GM13977 (cell line): ENCODE data around the gene RBM18.

Source experiments
- DNase-seq: peaks from one replicate; pipeline ENCODE4 v3.0.0; 2012; ENCODE audit warnings: low spot score
- CTCF ChIP-seq: IDR thresholded peaks from 2 replicates; pipeline ENCODE4 v1.5.1; 2012; ENCODE audit warnings: mild to moderate bottlenecking, control low read depth; ENCODE audit not compliant: insufficient read depth; ENCODE audit errors: extremely low read depth, missing control alignments
- in situ Hi-C: fragments of 300-500 bp; cut with MboI; formaldehyde crosslinking; loops from one replicate; pipeline ENCODE4 v1.12.0; 2022; ENCODE audit warnings: low sequenced_read_pairs, low pct_unique_long_range_greater_than_20kb, mixed read lengths, inconsistent platforms; ENCODE audit not compliant: unreplicated experiment

RBM18 gene

GRCh38 chr9:122277285-122277897 lies 12.8 kb upstream of the RBM18 start:
- in situ Hi-C loops: no loop called here
- DNase-seq: no peak
- TF ChIP-seq CTCF: no peak

DNA sequence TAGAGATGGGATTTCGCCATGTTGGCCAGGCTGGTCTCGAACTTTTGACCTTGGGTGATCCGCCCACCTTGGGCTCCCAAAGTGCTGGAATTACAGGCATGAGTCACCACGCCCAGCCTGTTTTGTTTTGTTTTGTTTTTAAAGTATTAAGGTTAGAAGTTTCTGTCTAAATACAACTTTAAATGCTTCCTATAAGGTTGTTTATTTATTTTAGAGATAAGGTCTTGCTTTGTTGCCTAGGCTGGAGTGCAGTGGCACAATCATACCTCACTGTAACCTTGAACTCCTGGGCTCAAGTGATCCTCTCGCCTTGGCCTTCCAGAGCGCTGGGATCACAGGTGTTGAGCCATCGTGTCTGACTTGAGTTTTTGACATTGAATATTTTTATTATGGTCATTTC lies 11.5 kb upstream of the RBM18 start:
- in situ Hi-C loops: no loop called here
- no peak for TF ChIP-seq CTCF
- no peak for DNase-seq

- in situ Hi-C loops: no loop called here
- no peak for DNase-seq
- TF ChIP-seq CTCF: no peak
Measured at GRCh38 chr9:122274055-122274454, 9.4 kb upstream of the RBM18 start.

DNA sequence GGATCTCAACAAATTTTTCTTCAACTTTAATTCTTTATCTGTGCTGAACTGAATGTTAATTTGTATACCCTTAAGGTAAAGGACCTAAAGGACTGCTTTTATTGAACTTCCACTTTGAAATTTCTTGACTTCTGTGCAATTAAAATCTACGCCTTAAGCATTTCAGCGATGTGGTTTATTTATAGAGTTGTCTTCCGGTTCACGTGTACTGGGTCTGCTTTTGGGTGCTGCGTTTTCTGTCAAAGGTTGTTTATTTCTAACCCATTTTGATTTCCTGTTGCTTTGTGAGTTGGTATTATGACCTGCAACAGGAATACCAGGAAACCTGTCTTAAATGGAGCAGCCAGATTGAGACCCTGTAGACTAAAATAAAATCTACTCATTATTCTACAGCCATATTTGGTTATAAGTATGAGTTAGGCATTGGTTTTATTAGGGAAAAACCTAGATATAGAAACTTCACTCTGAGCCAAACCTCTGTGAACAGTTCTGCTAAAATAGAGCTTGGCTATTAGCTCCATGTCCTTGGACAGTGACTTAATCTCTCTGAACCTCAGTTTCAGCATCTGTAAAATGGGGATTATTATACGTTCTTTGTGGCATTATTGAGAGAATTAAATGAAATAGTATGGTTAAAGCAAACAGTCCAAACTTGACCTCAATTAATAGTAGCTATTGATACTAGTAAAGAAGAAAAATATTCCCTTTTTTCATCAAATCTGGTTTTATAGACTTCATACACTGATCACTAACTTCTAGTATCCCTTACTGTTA lies 3.6 kb upstream of the RBM18 start:
- TF ChIP-seq CTCF: no peak
- DNase-seq: no peak
- in situ Hi-C loops: no loop called here

- in situ Hi-C loops: no loop called here
Measured at GRCh38 chr9:122265149-122265915, 692 bp upstream of the RBM18 start.

More at GRCh38 chr9:122265149-122265915, 692 bp upstream of the RBM18 start:
- TF ChIP-seq CTCF: no peak
- peak; percentile 63 for DNase-seq
